Daoy (cell line): Measurements from ENCODE around the gene ETS1. TPM values are rescaled to one million over a fixed set of nuclear protein-coding genes. Genes with fewer than 3 reads are reported as not detected.

Experiments
- DNase-seq: peaks from one replicate; pipeline ENCODE4 v3.0.0-alpha.2; 2015; ENCODE audit warnings: low read depth
- total RNA-seq: library from RNA; depleted of rRNA; stranded (reverse); fragments of >200 nt; shearing (Covaris generic); gene quantifications from 2 replicates; pipeline ENCODE4 v1.2.3, GENCODE V29; 2014

The ETS1 gene
- total RNA-seq, 1 experiment from 2014 or later = 70.7 TPM

GRCh38 chr11:128544471-128545051 lies 42.8 kb downstream of the ETS1 start:
- DNase-seq = no peak

- no peak for DNase-seq
Observed at GRCh38 chr11:128540469-128540868, 46.9 kb downstream of the ETS1 start.

DNA sequence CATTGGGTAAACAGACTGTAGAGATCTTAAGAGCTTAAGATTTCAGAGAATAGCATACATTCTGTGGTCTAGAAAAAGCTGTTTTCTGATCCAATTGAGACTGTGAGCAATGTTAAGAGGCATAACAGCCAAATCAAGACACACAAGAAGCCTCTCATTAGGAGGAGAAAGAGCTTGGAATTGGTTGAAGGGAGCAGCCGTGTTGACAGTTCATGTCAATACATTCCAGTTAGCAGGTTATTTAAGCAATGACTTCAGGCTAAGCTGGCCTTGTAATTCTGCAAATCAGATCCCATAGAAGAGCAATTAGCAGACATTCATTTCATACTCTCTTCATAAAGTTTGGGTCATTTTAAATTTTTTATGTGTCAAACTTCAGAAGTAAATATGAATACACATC lies 50.9 kb downstream of the ETS1 start:
- DNase-seq = no peak

GRCh38 chr11:128535468-128536457 lies 51.6 kb downstream of the ETS1 start:
- no peak for DNase-seq

- DNase-seq = no peak
Observed at GRCh38 chr11:128533472-128533871, 53.9 kb downstream of the ETS1 start.

- DNase-seq = no peak
Observed at GRCh38 chr11:128532572-128533091, 54.7 kb downstream of the ETS1 start.

GRCh38 chr11:128532016-128532571 lies 55.3 kb downstream of the ETS1 start:
- DNase-seq = no peak

GRCh38 chr11:128531588-128531987 lies 55.8 kb downstream of the ETS1 start:
- DNase-seq = no peak

- peak; percentile 87 for DNase-seq
Observed at GRCh38 chr11:128530118-128531074, 57.0 kb downstream of the ETS1 start.

DNA sequence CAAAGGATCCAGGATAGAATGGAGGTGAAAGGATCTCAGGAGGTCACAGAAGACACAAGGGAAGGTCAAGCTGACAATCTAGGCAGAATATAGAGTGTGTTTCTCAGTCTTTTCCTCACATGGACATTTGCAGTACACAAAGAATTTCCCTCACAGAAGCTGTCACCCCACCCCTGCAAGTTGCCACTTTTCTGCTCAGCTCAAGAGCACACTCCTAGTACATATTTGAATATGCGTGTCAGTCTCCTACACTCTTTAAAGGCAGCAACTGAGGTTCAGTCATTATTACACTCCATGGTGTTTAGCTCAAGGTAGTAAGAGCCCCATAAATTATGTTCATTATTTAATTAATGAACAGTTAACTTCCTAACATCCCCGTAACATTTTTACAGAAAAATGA lies 59.1 kb downstream of the ETS1 start:
- no peak for DNase-seq

- no peak for DNase-seq
Observed at GRCh38 chr11:128527046-128527445, 60.3 kb downstream of the ETS1 start.

DNA sequence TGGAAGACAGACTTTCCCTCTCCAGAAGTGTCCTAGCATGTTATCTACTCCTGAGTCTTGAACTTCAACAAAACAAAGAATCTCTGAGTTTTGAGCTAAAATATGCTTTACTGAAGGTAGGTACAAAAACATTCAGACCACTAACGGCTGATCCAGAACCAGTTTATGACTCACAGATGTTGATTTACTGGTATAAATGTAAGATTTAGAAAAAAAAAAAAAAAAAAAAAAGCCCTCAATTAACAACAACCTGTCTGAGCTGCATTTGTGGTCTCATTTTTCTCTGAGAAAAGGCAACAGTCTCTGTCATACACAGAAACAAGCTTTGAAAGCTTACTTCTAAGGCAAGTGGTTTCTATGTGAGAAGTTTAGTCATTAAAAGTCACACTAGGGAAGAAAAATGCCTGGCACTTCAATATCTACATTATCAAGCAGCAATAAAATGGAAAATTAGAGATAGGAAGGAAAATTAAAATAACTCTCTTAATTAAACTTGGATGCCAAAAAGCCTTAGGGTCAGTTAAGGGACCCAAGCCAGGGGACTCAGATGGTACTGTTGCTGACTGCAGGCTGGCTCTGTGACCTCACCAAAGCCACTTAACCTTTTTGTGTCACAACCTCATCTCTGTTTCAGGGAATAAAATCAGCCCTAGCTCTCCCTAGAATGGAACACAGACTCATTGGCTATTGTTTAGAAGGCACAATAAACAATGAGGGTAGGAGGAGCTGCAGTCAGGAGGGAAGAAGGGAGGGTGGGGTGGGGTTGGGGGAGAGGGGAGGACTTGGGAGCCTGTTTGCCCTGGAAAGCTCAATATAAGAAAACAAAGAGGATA lies 61.7 kb downstream of the ETS1 start:
- DNase-seq = peak; percentile 50

GRCh38 chr11:128524172-128524571 lies 63.2 kb downstream of the ETS1 start:
- no peak for DNase-seq

GRCh38 chr11:128523641-128524040 lies 63.7 kb downstream of the ETS1 start:
- DNase-seq = no peak

GRCh38 chr11:128522943-128523518 lies 64.3 kb downstream of the ETS1 start:
- peak; percentile 47 for DNase-seq

GRCh38 chr11:128522055-128522942 lies 65.1 kb downstream of the ETS1 start:
- DNase-seq = peak; percentile 99

DNA sequence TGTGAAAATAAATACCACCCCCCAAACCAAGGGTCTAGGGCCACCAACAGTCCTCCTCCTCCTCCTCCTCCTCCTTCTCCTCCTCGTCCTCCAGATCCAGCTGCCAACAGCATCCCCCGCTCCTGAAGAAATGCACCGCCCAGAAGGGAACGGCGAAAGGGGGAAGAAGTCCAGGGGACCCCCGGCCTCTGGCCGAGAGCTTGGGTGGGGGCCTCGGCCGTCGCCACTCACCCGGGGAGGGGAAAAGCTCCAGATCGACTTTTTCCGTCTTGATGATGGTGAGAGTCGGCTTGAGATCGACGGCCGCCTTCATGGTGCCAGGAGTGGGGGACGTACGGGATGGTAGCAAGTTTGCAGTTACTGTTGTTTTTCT lies 65.7 kb downstream of the ETS1 start:
- no peak for DNase-seq

DNA sequence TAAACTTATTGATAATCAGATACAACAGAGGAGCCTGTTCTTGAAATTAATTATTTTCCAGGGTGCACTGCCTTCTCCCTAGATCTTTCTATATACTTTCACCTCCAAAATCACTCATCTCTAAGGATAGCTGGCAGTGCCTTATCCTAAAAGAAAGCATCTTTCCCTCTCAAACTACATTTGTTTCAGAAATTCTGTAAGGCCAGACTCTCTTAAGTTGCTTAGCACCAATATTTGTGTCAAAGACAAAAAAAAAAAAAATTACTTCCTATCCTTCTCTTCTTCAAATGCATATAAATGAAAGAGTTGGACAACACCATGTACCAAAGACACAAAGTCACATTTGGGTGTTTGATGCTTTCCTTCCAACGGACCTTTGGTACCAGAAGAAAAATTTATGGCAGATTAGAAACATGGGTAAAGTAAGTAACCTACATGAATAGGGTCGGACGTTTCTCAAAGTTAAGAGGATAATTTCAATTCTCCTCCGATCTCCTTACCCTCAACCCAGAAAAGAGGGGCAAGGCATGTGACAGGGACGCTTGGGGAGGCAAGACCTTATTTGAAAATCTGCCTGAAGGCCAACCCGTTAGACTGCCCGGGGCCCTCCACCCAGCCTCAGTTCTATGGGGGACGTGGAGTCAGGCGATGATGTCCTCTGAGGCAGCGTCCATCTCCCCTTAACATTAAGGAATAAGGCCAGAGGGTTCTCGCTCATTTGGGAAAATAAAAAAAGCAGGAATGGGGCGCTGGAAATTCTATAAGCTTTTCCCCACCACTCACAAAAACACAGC lies 66.3 kb downstream of the ETS1 start:
- DNase-seq = no peak
